GM23338 (cell line): ENCODE data around the gene HDAC9. TPM values are rescaled to one million over a fixed set of nuclear protein-coding genes. Genes with fewer than 3 reads are reported as not detected.

ENCODE experiments used
- ATAC-seq: fragments of 200-7000 bp; cut with Tn5 transposase; 3 replicates; pipeline ENCODE4 v1.9.1; 2020
- DNase-seq: peaks from one replicate; pipeline ENCODE4 v3.0.0-alpha.2; 2015; ENCODE audit warnings: low spot score
- H2AFZ ChIP-seq: fragments of 200-600 bp; sonication (generic); 2 replicates; pipeline ENCODE4 v1.8.0; 2016; ENCODE audit warnings: antibody characterized with exemption, mild to moderate bottlenecking, moderate library complexity
- H3F3A ChIP-seq: fragments of 200-600 bp; sonication (generic); replicated peaks from 2 replicates; pipeline ENCODE4 v1.8.0; 2017; ENCODE audit warnings: antibody characterized with exemption, mixed run types, low read depth
- H3K27ac ChIP-seq: fragments of 200-600 bp; sonication (generic); 2 replicates; pipeline ENCODE4 v1.6.1; 2016; ENCODE audit warnings: low read depth
- H3K27me3 ChIP-seq: fragments of 200-600 bp; sonication (generic); 2 replicates; pipeline ENCODE4 v1.8.0; 2016; ENCODE audit warnings: mild to moderate bottlenecking, mixed run types, moderate library complexity; ENCODE audit not compliant: insufficient read depth
- H3K36me3 ChIP-seq: fragments of 200-600 bp; sonication (generic); 2 replicates; pipeline ENCODE4 v1.8.0; 2016; ENCODE audit warnings: mild to moderate bottlenecking; ENCODE audit not compliant: insufficient read depth
- H3K4me1 ChIP-seq: fragments of 200-600 bp; sonication (generic); 2 replicates; pipeline ENCODE4 v1.8.0; 2016; ENCODE audit warnings: mild to moderate bottlenecking, moderate library complexity; ENCODE audit not compliant: insufficient read depth
- H3K4me2 ChIP-seq: fragments of 200-600 bp; sonication (generic); 2 replicates; pipeline ENCODE4 v1.7.1; 2017; ENCODE audit warnings: mixed run types
- H3K4me3 ChIP-seq: fragments of 200-600 bp; sonication (generic); 2 replicates; pipeline ENCODE4 v1.6.1; 2016; ENCODE audit warnings: mixed run types
- H3K79me2 ChIP-seq: fragments of 200-600 bp; sonication (generic); replicated peaks from 2 replicates; pipeline ENCODE4 v1.8.0; 2017; ENCODE audit warnings: mild to moderate bottlenecking; ENCODE audit not compliant: insufficient read depth
- H3K9me2 ChIP-seq: fragments of 200-600 bp; sonication (generic); 2 replicates; pipeline ENCODE4 v1.8.0; 2017; ENCODE audit not compliant: insufficient read depth
- H4K20me1 ChIP-seq: fragments of 200-600 bp; sonication (generic); replicated peaks from 2 replicates; pipeline ENCODE4 v1.8.0; 2017; ENCODE audit warnings: mild to moderate bottlenecking; ENCODE audit not compliant: insufficient read depth
- H3K27ac Mint-ChIP-seq: 2 replicates; pipeline ENCODE4 v1.8.0; 2020; ENCODE audit warnings: inconsistent platforms, mild to moderate bottlenecking, moderate library complexity, mixed read lengths
- H3K27me3 Mint-ChIP-seq: 3 replicates; pipeline ENCODE4 v1.8.0; 2022; ENCODE audit warnings: low read depth, mild to moderate bottlenecking, moderate library complexity, mixed read lengths, inconsistent platforms; ENCODE audit not compliant: insufficient read depth, poor library complexity
- H3K36me3 Mint-ChIP-seq: 3 replicates; pipeline ENCODE4 v1.8.0; 2021; ENCODE audit warnings: low read depth, mild to moderate bottlenecking, inconsistent platforms, moderate library complexity, mixed read lengths
- H3K4me1 Mint-ChIP-seq: 3 replicates; pipeline ENCODE4 v1.8.0; 2020; ENCODE audit warnings: mild to moderate bottlenecking, inconsistent platforms, mixed read lengths
- H3K4me3 Mint-ChIP-seq: 3 replicates; pipeline ENCODE4 v1.8.0; 2021; ENCODE audit warnings: moderate library complexity, mild to moderate bottlenecking, inconsistent platforms, mixed read lengths
- H3K9me3 Mint-ChIP-seq: 3 replicates; pipeline ENCODE4 v1.8.0; 2020; ENCODE audit warnings: moderate library complexity, mild to moderate bottlenecking, inconsistent platforms, mixed read lengths
- CREB1 ChIP-seq: fragments of 250-450 bp; sonication (Bioruptor Pico); IDR thresholded peaks from 2 replicates; pipeline ENCODE4 v1.5.0; 2020; ENCODE audit warnings: low read depth, mild to moderate bottlenecking, moderate library complexity
- CTCF ChIP-seq, 2 experiments: fragments of 200-600 bp in 1 of 2; sonication (generic) in 1 of 2; conservative IDR thresholded peaks; 2 replicates each; pipeline versions ENCODE4 v1.5.1 to v1.6.1; 2016 to 2017; ENCODE audit warnings: antibody characterized with exemption in 2 of 2, low read depth in 2 of 2, mild to moderate bottlenecking in 2 of 2, moderate library complexity in 1 of 2
- EZH2 ChIP-seq: fragments of 200-600 bp; sonication (generic); IDR thresholded peaks from one replicate; pipeline ENCODE4 v1.8.0; 2017; ENCODE audit warnings: antibody characterized with exemption, mild to moderate bottlenecking, low read depth; ENCODE audit not compliant: unreplicated experiment
- EZH2phosphoT487 ChIP-seq: fragments of 200-600 bp; sonication (generic); IDR thresholded peaks from one replicate; pipeline ENCODE4 v1.8.1; 2018; ENCODE audit warnings: antibody characterized with exemption; ENCODE audit not compliant: unreplicated experiment
- JUNB ChIP-seq: IDR thresholded peaks from one replicate; pipeline ENCODE4 v1.6.1; 2016; ENCODE audit warnings: antibody characterized with exemption; ENCODE audit not compliant: unreplicated experiment
- NANOG ChIP-seq: IDR thresholded peaks from 2 replicates; pipeline ENCODE4 v1.6.1; 2016; ENCODE audit warnings: antibody characterized with exemption, borderline replicate concordance
- POLR2AphosphoS5 ChIP-seq: IDR thresholded peaks from 2 replicates; pipeline ENCODE4 v1.6.1; 2016; ENCODE audit warnings: antibody characterized with exemption, low read depth
- STAT1 ChIP-seq: IDR thresholded peaks from one replicate; pipeline ENCODE4 v1.6.1; 2016; ENCODE audit warnings: antibody characterized with exemption; ENCODE audit not compliant: unreplicated experiment
- ZNF114 ChIP-seq: fragments of 250-450 bp; sonication (Bioruptor Pico); IDR thresholded peaks from 2 replicates; pipeline ENCODE4 v1.5.0; 2020; ENCODE audit warnings: mild to moderate bottlenecking, moderate library complexity
- ZNF331 ChIP-seq: fragments of 250-450 bp; sonication (Bioruptor Pico); IDR thresholded peaks from 2 replicates; pipeline ENCODE4 v1.5.0; 2020; ENCODE audit warnings: low read depth, mild to moderate bottlenecking, moderate library complexity
- ZNF462 ChIP-seq: fragments of 250-450 bp; sonication (Bioruptor Pico); IDR thresholded peaks from 2 replicates; pipeline ENCODE4 v1.5.0; 2020; ENCODE audit warnings: mild to moderate bottlenecking, moderate library complexity
- polyA plus RNA-seq: library from polyadenylated mRNA; unstranded; fragments of >200 nt; fragmentation: Nextera tagmentation; extraction: Ambion mirVana; gene quantifications from 2 replicates; pipeline ENCODE4 v1.2.1, GENCODE V29; 2016
- total RNA-seq: library from RNA; depleted of rRNA; stranded (reverse); fragments of >200 nt; shearing (Covaris generic); gene quantifications from 2 replicates; pipeline ENCODE4 v1.2.3, GENCODE V29; 2014
- TF ChIP-seq, protein P1 (sequence below): IDR thresholded peaks from one replicate; pipeline ENCODE4 v1.6.1; 2018; ENCODE audit warnings: antibody characterized with exemption; ENCODE audit not compliant: unreplicated experiment
- TF ChIP-seq, protein P2 (sequence below): IDR thresholded peaks from 2 replicates; pipeline ENCODE4 v1.6.1; 2016; ENCODE audit warnings: antibody characterized with exemption

The HDAC9 gene
- total and polyA plus RNA-seq, 2 experiments from 2014 or later: 8.3 to 18.5 TPM

DNA sequence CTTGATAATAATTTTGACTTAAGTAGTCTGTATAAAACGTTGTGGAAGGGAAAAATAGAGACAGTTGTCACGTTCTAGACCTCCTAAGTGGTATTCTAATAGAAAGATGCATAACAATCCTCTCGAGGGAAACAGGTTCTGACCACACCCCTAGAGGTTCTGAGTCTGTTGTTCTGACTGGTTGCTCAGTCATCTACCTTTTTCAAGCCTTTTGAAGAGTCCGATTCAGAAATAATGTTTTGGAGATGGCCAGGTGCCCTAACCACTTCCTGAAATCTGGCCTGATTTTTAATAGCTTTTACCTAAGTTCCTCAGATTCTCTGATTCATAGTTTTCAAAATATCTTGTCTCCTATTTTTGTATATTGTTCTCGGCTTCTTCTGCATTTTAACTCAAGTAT is 175.6 kb downstream of the HDAC9 start:
- DNase-seq (no peak), ATAC-seq (no peak)
- Histone ChIP-seq H3K4me2 (no peak overlapping the region), H3K36me3 (no peaks in the 10 kb centered on the region), H3K27me3 (no peaks in the 10 kb centered on the region), H3K9me2 (no peaks in the 10 kb centered on the region), H3F3A (no peaks in the 10 kb centered on the region), H3K4me1 (no peaks in the 10 kb centered on the region), H4K20me1 (no peaks in the 10 kb centered on the region), H2AFZ (no peak overlapping the region), H3K79me2 (no peaks in the 10 kb centered on the region), H3K4me3 (no peak overlapping the region), H3K27ac (no peak overlapping the region)
- no peaks in the 10 kb centered on the region for H3K36me3 Mint-ChIP-seq
- H3K27ac Mint-ChIP-seq: no peak overlapping the region
- H3K4me3 Mint-ChIP-seq: no peak overlapping the region
- H3K4me1 Mint-ChIP-seq: peaks cover 7% of the 10 kb centered on the region
- TF ChIP-seq EZH2 (no peak), POLR2AphosphoS5 (no peak), STAT1 (no peak), JUNB (no peak), NANOG (no peak), ZNF331 (no peak), CREB1 (no peak), CTCF (conservative IDR thresholded peaks at IDR 0.05; ENCODE audit: low read depth in 2 of 2) (no peak), ZNF462 (no peak), EZH2phosphoT487 (no peak), ZNF114 (CRISPR knock-in tag) (no peak)
- TF ChIP-seq, protein P1, sequence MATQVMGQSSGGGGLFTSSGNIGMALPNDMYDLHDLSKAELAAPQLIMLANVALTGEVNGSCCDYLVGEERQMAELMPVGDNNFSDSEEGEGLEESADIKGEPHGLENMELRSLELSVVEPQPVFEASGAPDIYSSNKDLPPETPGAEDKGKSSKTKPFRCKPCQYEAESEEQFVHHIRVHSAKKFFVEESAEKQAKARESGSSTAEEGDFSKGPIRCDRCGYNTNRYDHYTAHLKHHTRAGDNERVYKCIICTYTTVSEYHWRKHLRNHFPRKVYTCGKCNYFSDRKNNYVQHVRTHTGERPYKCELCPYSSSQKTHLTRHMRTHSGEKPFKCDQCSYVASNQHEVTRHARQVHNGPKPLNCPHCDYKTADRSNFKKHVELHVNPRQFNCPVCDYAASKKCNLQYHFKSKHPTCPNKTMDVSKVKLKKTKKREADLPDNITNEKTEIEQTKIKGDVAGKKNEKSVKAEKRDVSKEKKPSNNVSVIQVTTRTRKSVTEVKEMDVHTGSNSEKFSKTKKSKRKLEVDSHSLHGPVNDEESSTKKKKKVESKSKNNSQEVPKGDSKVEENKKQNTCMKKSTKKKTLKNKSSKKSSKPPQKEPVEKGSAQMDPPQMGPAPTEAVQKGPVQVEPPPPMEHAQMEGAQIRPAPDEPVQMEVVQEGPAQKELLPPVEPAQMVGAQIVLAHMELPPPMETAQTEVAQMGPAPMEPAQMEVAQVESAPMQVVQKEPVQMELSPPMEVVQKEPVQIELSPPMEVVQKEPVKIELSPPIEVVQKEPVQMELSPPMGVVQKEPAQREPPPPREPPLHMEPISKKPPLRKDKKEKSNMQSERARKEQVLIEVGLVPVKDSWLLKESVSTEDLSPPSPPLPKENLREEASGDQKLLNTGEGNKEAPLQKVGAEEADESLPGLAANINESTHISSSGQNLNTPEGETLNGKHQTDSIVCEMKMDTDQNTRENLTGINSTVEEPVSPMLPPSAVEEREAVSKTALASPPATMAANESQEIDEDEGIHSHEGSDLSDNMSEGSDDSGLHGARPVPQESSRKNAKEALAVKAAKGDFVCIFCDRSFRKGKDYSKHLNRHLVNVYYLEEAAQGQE: no peak
- TF ChIP-seq, protein P2, sequence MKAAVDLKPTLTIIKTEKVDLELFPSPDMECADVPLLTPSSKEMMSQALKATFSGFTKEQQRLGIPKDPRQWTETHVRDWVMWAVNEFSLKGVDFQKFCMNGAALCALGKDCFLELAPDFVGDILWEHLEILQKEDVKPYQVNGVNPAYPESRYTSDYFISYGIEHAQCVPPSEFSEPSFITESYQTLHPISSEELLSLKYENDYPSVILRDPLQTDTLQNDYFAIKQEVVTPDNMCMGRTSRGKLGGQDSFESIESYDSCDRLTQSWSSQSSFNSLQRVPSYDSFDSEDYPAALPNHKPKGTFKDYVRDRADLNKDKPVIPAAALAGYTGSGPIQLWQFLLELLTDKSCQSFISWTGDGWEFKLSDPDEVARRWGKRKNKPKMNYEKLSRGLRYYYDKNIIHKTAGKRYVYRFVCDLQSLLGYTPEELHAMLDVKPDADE: no peak
- no peaks in the 10 kb centered on the region for H3K27me3 Mint-ChIP-seq
- H3K9me3 Mint-ChIP-seq: no peaks in the 10 kb centered on the region
